ENCODE results near the gene ELMOD3. TPM values are rescaled to one million over a fixed set of nuclear protein-coding genes. Genes with fewer than 3 reads are reported as not detected.
"Not testable (repeated sequence)": the region's sequence is repeated elsewhere in the genome, so short reads cannot be mapped to it uniquely, and the experiment has no call there.

The ELMOD3 gene
- total RNA-seq, 1 donor from 2014 or later = 13.2 TPM

DNA sequence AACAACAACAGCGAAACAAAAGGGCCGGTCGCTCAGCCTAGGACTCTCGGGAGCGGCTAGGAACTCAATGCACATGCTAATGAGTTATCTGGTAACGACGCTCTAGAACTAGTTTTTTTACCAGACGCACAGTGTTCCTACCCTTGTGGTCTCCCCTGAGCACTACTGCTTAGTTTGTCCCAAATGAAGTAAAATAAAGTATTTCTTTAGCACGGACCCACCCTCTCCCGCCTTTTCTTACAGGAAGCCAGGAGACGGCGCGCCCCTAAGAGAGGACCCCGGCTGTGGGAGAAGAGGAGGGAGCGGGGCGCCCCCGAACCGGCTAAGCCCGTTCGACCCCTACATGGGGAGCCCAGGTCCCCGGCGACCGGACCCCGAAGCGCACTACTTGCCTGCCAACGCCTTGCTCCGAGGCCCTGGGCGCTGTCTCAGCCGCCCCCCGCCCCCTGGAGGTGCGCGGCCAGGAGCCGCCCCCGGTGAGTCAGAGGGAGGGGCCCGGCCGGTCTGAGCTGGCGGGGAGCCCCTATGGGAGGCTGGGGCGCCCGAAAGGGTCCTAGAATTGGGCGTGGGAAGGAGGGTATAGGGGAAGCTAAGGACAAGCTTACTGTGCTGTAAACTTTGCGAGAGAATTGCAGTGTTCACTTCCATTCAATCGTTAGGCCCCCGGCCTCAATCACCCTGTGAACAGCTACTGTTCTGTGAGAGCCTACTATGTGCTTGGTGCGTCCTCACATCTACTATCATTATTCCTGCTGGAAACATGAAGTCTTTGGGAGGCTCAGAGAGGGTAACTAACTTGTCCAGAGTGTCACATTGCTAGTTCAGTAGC lies 59.2 kb downstream of the ELMOD3 start:
- TF ChIP-seq, protein P1, sequence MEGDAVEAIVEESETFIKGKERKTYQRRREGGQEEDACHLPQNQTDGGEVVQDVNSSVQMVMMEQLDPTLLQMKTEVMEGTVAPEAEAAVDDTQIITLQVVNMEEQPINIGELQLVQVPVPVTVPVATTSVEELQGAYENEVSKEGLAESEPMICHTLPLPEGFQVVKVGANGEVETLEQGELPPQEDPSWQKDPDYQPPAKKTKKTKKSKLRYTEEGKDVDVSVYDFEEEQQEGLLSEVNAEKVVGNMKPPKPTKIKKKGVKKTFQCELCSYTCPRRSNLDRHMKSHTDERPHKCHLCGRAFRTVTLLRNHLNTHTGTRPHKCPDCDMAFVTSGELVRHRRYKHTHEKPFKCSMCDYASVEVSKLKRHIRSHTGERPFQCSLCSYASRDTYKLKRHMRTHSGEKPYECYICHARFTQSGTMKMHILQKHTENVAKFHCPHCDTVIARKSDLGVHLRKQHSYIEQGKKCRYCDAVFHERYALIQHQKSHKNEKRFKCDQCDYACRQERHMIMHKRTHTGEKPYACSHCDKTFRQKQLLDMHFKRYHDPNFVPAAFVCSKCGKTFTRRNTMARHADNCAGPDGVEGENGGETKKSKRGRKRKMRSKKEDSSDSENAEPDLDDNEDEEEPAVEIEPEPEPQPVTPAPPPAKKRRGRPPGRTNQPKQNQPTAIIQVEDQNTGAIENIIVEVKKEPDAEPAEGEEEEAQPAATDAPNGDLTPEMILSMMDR (IDR thresholded peaks at IDR 0.05; ENCODE audit: insufficient read depth, low read length, severe bottlenecking) = no peak
- Histone ChIP-seq H3K27me3 (ENCODE audit: control insufficient read depth, insufficient read depth, low read length) (no peaks in the 10 kb centered on the region), H3K36me3 (ENCODE audit: control insufficient read depth, insufficient read depth, low read length) (peaks cover 2% of the 10 kb centered on the region), H3K4me3 (ENCODE audit: low read depth, low read length) (peak overlapping the region; percentile 71)
- FAIRE-seq = no peak
- DNase-seq (ENCODE audit: low read depth) = peak; percentile 44

GRCh38 chr2:85414421-85414759 lies 59.8 kb downstream of the ELMOD3 start:
- not testable (repeated sequence) for H3K27me3 ChIP-seq (ENCODE audit: control insufficient read depth, insufficient read depth, low read length); FAIRE-seq; H3K4me3 ChIP-seq (ENCODE audit: low read depth, low read length); H3K36me3 ChIP-seq (ENCODE audit: control insufficient read depth, insufficient read depth, low read length); DNase-seq (ENCODE audit: low read depth)

GRCh38 chr2:85414761-85415553 lies 60.4 kb downstream of the ELMOD3 start:
- TF ChIP-seq, protein P1 (IDR thresholded peaks at IDR 0.05; ENCODE audit: insufficient read depth, low read length, severe bottlenecking) = no peak
- Histone ChIP-seq H3K4me3 (ENCODE audit: low read depth, low read length) (no peak overlapping the region), H3K27me3 (ENCODE audit: control insufficient read depth, insufficient read depth, low read length) (no peaks in the 10 kb centered on the region), H3K36me3 (ENCODE audit: control insufficient read depth, insufficient read depth, low read length) (peaks cover 1% of the 10 kb centered on the region)
- FAIRE-seq (no peak), DNase-seq (ENCODE audit: low read depth) (no peak)

- TF ChIP-seq, protein P1 (IDR thresholded peaks at IDR 0.05; ENCODE audit: insufficient read depth, low read length, severe bottlenecking) = no peak
- Histone ChIP-seq H3K4me3 (ENCODE audit: low read depth, low read length) (no peak overlapping the region), H3K27me3 (ENCODE audit: control insufficient read depth, insufficient read depth, low read length) (no peaks in the 10 kb centered on the region), H3K36me3 (ENCODE audit: control insufficient read depth, insufficient read depth, low read length) (peaks cover 1% of the 10 kb centered on the region)
- DNase-seq (ENCODE audit: low read depth) (no peak), FAIRE-seq (no peak)
These were observed 61.5 kb downstream of the ELMOD3 start for GRCh38 chr2:85415980-85416650.

DNA sequence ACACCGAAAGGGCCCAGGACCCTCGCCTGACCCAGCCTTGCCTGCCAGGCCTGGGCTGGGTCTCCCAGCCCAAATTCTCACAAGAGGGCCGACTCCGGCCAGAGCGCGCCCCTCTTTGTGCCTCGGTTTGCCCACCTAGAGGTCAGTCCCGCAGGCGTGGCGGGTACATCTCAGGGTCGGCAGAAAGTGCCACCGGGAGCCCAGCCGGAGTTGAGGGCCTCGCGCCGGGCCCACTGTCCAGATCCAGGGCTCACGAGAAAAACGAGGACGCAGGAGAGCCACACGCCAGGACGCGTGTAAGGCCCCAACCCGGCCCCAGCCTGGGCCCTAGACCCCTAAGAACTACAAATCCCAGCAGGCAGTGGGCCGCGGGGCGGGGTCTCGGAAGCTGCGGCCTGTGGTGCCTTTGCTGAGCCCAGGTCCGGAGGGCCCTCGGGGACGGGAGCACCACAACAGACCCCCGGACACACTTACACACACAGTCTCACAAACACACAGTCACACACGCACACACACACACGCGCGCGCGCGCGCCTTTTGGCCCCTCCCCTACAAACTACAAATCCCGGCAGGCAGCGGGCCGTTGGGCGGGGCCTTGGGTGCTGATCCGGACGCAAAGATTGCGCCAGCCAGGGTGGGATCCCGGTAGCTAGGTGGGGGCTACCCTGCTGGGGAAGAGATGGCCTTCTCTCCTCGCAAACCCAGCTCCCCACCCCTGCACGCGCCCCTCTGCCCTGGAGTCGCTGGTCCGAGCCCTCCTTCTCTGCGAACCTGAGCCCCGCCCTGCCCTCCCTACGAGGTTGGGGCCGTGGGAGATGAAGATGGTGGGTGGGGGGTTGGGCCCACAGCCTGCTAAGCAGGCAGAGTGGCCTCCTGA lies 63.8 kb downstream of the ELMOD3 start, which contains the start of gene SH2D6:
SH2D6 (plus strand) TSS at position 583 of the 877 bp plus-strand sequence. CDS start 10,752 bp downstream, outside the sequence.
- TF ChIP-seq, protein P1 (IDR thresholded peaks at IDR 0.05; ENCODE audit: insufficient read depth, low read length, severe bottlenecking) = no peak
- Histone ChIP-seq H3K36me3 (ENCODE audit: control insufficient read depth, insufficient read depth, low read length) (no peaks in the 10 kb centered on the region), H3K4me3 (ENCODE audit: low read depth, low read length) (peak within 1 kb of the TSS; percentile 44), H3K27me3 (ENCODE audit: control insufficient read depth, insufficient read depth, low read length) (no peaks in the 10 kb centered on the region)
- DNase-seq (ENCODE audit: low read depth) = peak; percentile 47
- FAIRE-seq = no peak
